GM19238 (cell line): ENCODE measurements around the gene MAPK6.
A peak's percentile ranks its signal among the peaks of the same experiment; 100 is the strongest.
"Not testable (repeated sequence)": the region's sequence is repeated elsewhere in the genome, so short reads cannot be mapped to it uniquely, and the experiment has no call there.

Experiments
- DNase-seq: peaks from one replicate; pipeline ENCODE4 v3.0.0; 2011; ENCODE audit warnings: low spot score; ENCODE audit not compliant: insufficient read length

Gene MAPK6

GRCh38 chr15:52042051-52042851, 23.2 kb downstream of the MAPK6 start:
- DNase-seq = no peak

- not testable (repeated sequence) for DNase-seq
These were observed 26.8 kb downstream of the MAPK6 start for GRCh38 chr15:52045795-52046298.

GRCh38 chr15:52046552-52046951, 27.5 kb downstream of the MAPK6 start:
- DNase-seq = not testable (repeated sequence)

GRCh38 chr15:52050416-52050815, 31.4 kb downstream of the MAPK6 start:
- no peak for DNase-seq

GRCh38 chr15:52052066-52052935, 33.3 kb downstream of the MAPK6 start:
- no peak for DNase-seq

GRCh38 chr15:52054381-52054780, 35.4 kb downstream of the MAPK6 start:
- DNase-seq = no peak

DNA sequence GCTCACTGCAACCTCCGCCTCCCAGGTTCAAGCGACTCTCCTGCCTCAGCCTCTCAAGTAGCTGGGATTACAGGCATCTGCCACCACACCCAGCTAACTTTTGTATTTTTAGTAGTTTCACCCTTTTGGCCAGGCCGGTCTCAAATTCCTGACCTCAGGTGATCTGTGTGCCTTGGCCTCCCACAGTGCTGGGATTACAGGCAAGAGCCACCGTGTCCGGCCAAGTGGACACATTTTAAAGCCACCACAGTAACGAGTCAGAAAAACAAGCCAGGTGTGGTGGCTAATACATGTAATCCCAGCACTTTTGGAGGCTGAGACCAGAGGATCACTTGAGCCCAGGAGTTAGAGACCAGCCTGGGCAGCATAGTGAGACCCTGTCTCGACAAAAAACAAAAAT, 35.8 kb downstream of the MAPK6 start:
- DNase-seq = not testable (repeated sequence)

- DNase-seq = no peak
These were observed 37.0 kb downstream of the MAPK6 start for GRCh38 chr15:52056001-52056400.

- DNase-seq = no peak
These were observed 37.5 kb downstream of the MAPK6 start for GRCh38 chr15:52056496-52056895.

DNA sequence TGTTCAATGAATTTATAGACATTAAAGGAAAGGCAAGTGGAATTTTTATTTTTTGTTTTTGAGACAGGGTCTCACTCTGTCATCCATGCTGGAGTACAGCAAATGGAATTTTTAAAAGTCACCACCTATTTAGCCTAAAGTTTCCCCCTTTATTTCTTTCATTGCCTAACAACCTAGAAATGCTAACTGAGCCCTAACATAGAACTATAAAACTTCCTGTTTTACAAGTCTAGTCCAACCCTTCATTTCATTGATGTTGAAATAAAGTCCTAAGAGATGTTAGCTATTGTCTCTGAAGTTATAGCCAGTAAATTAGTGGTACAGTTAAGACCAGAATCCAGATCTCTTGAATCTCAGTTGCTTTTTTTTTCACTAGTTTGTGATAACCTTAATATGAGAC, 39.0 kb downstream of the MAPK6 start:
- DNase-seq = no peak

DNA sequence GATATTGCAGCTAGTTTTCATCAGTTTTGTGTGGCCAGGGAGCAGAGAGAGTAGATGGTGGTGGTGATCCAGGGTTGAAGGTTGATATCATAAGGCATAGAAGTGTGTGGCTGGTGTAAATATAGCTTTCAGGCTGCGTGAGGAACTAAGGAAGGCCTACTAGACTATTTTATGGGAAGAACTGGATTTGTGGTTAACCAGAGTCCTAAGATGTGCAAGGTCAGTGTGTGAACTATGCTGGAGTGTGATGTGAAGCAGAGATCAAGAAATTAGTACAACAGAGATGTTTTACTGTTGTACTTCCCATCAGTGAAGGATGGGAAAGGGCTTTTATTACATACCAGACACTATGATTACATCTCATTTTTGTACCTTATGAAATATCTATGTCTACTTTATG, 41.5 kb downstream of the MAPK6 start:
- no peak for DNase-seq

DNA sequence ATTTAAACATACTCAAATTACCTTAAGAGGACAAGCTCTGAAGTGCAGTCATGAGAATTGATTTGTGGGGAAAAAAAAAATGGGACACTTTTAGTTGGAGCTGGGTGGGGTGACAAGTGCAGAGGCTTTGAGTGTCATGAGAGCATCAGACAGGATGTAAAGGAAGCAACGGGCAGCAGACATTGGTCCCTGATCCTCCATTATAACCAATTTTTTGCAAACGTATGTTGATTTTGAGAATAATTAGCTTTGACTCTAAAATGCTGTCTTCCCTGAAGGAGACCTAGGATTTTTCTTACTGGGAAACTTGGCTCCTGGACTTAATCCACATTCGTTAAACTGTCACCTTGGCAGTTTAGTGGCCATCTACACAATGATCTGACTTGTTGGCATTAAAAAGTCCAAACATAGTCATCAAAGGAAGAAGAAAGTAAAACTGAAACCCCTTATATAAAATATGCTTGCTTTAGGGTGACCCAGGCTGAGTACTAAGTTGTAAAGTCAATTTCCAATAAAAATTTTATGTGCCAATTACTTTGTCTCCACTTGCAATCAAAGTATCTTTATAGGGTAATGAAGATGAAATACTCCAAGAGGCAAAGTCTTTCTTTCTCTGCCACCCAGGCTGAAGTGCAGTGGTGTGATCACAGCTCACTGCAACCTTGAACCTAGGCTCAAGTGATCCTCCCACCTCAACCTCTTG, 48.0 kb downstream of the MAPK6 start:
- DNase-seq = no peak

DNA sequence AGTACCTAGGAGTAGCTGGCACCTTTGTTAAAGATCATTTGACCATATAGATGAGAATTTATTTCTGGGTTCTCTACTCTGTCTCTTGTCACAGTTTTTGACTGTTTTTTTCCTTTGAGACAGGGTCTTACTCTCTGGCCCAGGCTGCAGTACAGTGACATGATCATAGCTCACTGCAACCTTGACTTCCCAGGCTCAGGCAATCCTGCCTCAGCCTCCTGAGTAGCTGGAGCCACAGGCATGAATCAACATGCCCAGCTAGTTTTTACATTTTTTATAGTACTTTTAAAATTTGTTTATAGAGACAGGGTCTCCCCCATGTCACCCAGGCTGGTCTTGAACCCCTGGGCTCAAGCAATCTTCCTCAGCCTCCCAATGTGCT, 48.5 kb downstream of the MAPK6 start:
- no peak for DNase-seq

DNA sequence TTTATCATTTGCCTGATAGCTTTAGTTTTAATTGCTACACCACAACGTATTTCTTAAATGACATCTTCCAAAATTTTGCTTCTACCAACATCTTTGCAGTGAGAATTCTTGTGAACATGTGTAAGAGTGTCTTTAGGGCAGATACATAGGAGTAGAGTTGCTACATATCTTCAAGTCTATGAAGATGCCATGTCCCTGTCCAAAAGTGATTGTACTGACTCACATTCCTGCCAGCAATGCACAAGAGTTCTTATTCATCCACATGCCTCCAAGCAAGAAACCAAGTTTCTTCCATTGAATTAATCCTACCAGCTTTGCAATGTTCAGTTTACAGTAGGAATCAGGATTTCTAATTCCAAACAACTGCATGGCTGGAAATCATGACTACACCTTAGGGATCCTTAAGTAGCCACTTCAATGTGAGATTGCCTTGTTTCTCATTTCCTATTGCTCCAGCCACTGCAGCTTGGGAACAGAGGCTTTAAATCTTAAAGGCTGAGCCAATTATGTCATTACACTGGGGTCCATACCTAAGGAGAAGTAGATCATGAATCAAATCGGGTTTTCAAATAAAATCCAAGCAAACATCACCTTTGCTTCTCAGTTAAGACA, 49.1 kb downstream of the MAPK6 start:
- DNase-seq = no peak

GRCh38 chr15:52069559-52069958, 50.5 kb downstream of the MAPK6 start:
- no peak for DNase-seq

- no peak for DNase-seq
These were observed 52.6 kb downstream of the MAPK6 start for GRCh38 chr15:52071570-52071969.

DNA sequence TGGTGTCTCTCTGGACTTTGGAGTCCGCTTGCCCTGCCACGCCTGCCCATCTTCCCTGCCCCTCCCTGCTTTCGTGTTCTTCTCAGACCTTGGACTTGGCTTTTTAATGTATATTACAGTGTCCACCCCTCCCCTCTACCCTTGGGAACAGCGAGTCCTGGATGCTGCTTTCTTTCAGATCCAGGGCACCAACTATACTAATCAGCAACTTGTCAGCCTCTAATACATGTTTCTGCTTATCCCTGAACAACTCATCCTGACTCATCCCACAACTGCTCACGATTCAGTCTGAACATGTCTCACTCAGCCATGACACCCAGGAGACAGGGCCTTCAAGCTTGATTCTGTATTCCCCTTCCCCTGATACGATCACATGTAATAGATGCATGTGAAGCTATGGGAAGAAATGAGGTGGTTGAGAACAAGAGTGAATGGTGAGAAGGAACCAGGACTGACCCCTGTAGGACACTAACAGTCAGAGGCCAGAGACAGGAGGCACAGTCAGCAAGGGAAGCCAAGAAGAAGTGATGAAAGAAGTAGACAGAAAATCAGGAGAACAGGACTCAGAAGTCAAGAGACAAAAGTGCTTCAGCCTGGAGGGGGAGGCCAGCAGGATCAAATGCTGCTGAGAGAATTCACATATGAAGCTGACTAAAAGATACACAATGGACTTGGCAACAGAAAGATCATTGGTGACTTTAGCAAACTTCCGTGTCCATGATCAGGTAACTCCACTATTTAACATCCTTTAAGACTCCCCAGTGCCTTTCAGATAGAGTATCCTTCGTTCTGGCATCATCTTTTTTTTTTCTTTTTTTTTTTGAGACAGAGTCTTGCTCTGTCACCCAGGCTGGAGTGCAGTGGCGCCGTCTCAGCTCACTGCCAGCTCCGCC, 58.1 kb downstream of the MAPK6 start:
- DNase-seq = no peak

- DNase-seq = no peak
These were observed 59.3 kb downstream of the MAPK6 start for GRCh38 chr15:52078197-52078875.

GRCh38 chr15:52078876-52079700, 60.1 kb downstream of the MAPK6 start:
- DNase-seq = peak; percentile 66
